Measurements from ENCODE around the gene MNT. TPM values are rescaled to one million over a fixed set of nuclear protein-coding genes. Genes with fewer than 3 reads are reported as not detected.

Gene MNT
- total RNA-seq, 1 donor from 2014 or later, result 10.5 TPM

Small RNA genes lying within 50 kb of the gene (small RNA-seq; reads per million reads assigned to genes)
- gene AC006435.3 (ENCODE audit: low replicate concordance) (not detected), gene AC006435.4 (ENCODE audit: low replicate concordance) (not detected)

Other genes starting within 250 kb of the MNT start
- gene SMG6, start 97.3 kb downstream of the MNT start, total RNA-seq, result 21.1 TPM
- gene SRR, start 97.1 kb downstream of the MNT start, total RNA-seq, result 12.1 TPM
- 25.8 TPM for gene TSR1, start 64.6 kb downstream of the MNT start, total RNA-seq
- gene SGSM2, start 63.6 kb downstream of the MNT start, total RNA-seq, result 36.3 TPM
- gene METTL16, start 110.8 kb upstream of the MNT start, total RNA-seq, result 18.0 TPM
- 148 TPM for gene PAFAH1B1, start 192.6 kb upstream of the MNT start, total RNA-seq